GM19238 (cell line): ENCODE data around the gene ACOD1.
A peak's percentile ranks its signal among the peaks of the same experiment; 100 is the strongest.
"Not testable (repeated sequence)": the region's sequence is repeated elsewhere in the genome, so short reads cannot be mapped to it uniquely, and the experiment has no call there.

Source experiments
- DNase-seq: peaks from one replicate; pipeline ENCODE4 v3.0.0; 2011; ENCODE audit warnings: low spot score; ENCODE audit not compliant: insufficient read length

ACOD1 gene

DNA sequence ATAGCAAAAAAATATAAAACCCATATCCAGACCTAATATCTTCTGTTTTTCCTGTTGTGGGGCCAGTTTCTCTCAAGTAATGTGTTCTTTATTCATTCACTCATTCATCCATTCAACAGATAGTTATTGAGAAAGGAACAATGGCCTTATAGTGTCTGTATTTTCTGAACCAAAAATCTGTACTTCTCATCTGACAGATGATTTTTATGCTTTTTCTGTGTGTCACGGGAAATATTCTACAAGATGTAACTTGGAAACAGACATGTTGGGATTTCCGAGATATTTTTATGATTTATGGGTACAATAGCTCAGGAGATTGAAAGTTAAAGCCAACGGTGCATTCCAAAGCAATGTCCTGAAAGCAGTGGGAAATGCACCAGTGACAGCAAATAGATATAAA lies 5.7 kb downstream of the ACOD1 start:
- DNase-seq: no peak

DNA sequence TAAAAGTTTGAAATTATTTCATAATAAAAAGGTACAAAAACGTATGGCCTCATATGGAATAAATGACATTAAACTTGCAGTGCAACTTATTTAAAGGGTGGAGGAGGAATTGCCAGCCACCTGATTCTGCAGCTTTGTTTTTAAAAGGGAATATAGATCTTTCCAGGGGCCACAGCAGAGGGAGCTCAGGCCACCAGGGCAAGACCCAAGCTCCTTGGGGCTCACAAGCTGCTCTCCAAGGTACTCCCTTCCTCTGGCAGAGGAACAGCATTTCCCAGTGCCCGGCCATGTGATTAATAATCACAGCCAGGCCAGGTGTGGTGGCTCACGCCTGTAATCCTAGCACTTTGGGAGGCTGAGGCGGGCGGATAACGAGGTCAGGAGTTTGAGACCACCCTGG lies 6.2 kb downstream of the ACOD1 start:
- no peak for DNase-seq

DNA sequence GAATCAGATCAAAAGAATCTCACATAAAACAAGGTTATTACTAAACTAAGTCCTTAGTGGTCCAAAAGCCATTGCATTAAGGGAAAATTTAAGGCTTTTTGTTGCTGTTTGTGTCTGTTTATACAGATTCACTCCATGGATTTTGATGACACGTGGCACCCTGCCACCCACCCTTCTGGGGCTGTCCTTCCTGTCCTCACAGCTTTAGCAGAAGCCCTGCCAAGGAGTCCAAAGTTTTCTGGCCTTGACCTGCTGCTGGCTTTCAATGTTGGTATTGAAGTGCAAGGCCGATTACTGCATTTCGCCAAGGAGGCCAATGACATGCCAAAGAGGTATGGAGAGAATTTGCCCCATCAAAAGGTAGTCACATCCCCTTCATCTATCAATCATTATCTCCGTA lies 6.9 kb downstream of the ACOD1 start:
- no peak for DNase-seq

DNA sequence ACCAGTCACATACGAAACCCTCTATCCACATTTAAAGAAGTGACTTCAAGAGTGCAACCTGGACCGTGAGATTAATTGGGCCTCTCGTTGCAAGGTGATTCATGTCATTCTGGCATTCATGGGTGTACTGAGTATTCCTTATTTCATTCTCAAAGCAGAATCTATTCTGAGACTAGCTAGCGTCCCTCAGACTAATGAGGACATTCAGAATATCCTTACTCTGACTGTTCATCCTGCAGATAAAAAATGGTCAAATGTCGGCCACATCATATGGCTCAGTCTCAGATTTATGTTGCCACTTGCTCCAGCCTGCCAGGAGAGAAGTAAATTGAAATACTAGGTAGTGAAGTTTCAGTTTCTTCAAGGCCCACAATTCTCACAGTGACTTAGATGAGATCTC lies 7.3 kb downstream of the ACOD1 start:
- no peak for DNase-seq

DNA sequence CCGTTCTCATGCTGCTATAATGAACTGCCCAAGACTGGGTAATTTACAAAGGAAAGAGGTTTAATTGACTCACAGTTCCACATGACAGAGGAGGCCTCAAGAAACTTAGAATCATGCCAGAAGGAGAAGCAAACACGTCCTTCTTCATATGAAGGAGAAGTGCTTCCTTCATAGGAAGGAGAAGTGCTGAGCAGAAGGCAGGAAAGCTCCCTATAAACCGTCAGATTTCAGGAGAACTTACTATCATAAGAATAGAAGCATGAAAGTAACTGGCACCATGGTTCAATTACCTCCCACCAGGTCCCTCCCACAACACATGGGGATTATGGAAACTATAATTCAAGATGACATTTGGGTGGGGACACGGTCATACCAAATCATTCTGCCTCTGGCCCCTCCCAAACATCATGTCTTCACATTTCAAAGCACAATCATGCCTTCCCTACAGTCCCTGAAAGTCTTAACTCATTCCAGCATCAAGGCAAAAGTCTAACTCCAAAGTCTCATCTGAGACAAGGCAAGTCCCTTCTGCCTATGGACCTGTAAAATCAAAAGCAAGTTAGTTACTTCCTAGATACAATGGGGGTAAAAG lies 10.6 kb downstream of the ACOD1 start:
- no peak for DNase-seq

DNA sequence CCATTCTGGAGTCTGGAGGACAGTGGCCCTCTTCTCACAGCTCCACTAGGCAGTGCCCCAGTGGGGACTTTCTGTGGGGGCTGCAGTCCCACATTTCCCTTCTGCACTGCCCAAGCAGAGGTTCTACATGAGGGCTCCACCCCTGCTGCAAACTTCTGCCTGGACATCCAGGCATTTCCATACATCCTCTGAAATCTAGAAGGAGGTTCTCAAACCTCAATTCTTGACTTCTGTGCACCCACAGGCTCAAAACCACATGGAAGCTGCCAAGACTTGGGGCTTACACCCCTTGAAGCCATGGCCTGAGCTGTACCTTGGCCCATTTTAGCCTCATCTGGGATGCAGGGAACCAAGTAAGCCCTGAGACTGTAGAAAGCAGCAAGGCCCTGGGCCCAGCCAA lies 11.4 kb downstream of the ACOD1 start:
- not testable (repeated sequence) for DNase-seq

DNA sequence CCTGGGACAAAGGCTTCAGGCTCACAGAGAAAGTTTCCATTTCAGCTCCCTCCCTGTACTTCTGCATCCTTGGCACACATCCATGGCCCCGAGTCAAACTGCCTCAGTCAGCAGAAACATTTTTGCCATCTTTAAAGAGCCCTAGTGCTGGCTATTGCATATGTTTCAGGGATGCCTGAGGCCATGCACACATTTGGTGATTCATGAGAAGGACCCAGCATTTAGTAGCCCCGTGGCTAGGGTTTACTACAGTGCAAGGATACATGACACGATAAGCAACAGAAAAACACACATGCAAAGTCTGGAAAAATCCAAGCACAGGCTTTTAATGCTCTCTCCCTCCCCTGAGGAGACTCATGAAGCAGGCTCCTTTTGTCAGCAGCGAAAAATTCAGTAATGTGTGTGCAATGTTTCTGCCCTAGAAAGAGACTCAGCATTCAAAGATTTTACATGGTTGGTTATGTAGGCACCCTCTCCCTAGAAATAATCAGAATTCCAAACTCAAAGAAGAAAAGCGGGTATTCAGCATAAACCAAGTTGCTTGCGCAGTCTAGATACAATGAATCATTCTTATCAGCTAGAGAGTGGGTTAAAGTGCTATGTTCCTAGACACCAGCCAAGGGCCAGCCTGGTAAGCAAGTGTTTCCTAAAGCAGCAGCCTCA lies 17.6 kb downstream of the ACOD1 start:
- no peak for DNase-seq

DNA sequence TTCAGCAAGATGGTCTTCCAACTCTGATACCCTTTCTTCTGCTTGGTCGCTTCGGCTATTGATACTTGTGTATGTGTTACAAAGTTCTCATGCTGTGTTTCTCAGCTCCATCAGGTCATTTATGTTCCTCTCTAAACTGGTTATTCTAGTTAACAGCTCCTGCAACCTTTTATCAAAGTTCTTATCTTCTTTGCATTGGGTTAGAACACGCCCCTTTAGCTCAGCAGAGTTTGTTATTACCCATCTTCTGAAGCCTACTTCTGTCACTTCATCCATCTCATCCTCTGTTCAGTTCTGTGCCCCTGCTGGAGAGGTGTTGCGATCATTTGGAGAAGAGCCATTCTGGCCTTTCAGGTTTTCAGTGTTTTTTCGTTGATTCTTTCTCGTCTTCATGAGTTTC lies 18.7 kb downstream of the ACOD1 start:
- no peak for DNase-seq

DNA sequence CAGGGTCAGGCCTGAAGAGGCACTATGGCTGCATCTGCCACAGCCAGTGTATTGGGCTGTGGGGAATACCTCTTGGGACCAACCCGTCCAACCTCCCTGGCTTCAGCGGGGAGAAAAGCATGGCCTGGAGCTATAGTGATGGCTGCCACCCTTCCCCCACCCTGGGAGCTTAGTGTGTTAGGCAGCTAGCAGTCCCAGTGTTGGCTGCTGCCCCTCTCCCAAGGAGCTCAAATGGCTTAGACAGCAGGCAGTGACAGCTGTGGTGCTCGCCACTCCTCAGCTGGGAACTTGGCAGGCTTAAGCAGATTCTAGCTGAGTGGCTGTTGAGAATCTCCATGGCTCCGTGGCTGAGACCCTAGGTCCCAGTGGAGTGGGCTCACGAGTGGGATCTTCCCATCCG lies 19.7 kb downstream of the ACOD1 start:
- DNase-seq: no peak

DNA sequence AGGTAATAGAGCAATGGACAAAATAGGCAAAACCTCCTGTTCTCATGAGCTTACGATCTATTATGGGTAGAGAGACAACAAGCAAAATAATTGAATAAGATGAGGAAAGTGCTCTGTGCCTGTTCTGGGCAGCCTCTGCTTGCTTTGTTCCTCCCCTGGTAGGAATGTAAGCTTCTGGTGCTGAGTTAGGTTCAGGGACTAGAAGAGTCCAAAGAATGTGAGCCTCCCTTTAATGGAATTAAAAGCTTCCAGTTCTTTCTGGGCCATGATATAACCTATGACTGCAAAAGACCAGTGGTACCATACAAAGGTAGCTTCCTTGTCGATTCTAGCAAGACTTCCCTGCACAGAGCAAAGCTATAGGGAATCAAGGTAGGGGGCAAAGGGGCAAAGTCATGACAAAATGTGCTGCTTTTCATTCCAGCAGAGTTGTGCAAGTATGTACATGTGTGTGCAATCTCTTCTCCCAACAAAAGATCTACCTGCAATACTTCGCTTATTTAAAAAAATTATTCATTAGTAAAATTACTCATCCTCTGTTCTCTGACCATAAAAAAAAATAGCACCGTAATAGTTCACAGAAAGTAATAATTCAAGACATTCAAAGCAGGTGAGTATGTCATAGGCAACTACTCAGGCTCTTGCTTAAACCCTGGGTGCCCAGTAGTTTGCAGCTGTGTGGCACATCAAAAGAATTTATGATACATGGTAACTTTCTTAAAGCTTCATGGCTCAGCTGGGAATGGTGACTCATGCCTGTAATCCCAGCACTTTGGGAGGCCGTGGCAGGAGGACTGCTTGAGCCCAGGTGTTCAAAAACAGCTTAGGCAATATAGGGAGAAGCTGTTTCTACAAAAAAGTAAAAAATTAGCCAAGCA lies 21.4 kb downstream of the ACOD1 start:
- no peak for DNase-seq

DNA sequence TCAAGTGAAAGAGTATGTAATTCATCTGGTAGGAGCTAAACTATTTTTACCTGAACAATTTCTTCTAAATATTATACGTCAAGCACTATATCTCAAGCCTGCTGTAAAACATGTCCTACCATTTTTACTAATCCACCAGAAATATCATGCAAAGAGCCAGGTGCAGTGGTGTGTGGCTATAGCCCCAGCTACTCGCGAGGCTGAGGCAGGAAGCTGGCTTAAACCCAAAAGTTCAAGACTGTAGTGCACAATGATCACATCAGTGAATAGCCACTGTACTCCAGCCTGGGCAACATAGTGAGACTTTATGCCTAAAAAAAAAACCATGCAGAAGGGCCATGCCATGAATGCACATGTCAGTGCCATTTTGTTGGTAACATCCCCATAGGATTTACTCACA lies 22.9 kb downstream of the ACOD1 start:
- no peak for DNase-seq

DNA sequence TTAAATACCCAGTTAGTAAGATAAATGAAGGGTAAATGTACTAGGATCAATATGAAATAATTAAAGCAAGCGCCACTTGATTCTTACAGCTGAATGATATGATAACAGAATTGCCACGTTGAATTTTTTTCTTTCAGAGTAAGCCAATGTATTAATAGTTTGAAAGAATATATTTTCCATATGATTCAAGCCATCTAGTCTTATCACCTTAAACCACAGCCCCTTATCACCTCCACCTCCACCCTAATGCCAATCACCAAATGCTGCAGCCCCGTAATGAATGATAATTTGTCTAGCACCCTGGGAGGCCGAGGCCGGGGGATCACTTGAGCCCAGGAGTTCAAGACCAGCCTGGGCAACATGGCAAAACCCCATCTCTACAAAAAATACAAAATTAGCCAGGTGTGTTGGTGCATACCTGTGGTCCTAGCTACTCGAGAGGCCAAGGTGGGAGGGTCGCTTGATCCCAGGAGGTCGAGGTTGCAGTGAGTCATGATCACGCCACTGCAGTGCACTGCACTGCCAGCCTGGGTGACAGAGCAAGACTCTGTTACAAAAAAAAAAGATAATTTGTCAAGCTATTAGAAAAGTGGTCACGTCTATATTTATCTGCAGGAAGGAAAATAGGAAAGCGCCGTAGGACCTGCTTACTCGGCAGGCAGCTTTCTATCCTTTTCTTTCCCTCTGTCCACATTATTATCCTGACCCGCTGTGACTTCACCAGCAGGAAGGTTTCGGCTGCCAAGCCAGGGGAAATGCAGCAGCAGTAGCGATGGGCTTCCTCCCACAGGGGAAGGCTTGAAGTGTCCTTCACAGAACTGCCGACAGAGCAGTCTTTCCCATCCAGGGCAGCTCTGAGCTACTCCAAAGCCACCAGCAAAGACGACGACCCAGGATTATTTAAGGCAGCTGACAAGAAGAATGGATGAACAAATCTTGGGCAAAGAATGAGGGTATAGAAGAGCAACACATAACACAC lies 23.8 kb downstream of the ACOD1 start:
- no peak for DNase-seq

DNA sequence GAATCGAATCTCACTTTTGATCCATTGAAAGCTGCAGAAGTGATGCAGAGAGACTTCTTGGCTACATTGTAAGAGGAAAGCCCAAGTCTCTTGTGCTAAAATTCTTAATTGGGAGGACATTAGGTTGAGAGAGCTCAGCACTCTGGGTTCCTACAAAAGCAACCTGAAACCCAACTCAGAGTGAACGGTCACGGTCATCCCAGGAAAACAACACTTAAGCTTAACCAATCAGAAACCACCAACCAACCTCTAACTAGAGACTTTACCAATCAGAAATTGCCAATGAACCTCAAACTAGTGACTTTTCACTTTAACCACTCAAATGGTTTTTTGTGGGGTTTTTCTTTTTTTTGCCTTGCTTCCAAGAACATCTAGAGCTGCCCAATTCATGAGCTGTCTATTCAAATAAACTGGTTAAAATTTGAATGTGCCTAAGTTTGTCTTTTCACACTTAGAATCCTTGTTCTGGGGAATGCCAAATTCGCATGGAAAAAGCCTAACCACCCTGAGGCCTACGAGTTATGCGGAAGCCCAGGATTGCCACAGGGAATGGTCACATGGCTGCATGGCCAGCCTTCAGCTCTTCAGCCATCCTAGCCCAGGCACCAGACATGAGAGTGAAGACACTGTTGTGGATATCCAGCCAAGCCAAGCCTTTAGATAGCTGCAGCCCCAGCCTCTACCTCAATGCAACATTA lies 25.8 kb downstream of the ACOD1 start:
- no peak for DNase-seq

DNA sequence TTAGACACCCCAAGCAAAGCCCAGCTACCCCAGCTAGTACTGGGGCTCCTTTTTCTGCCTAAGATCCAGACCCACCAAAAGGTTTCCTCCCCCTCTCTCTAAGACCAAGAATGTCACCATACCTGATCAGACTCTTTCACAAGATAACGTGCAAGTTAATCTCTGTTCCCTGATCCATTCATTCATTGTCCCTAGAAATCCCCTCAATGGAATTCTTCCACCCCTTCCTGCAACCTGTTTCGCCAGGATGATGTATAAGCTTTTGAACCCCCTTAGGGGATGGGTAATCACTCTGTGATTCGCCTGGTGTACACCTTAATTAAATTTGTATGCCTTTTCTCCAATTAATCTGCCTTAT lies 26.3 kb downstream of the ACOD1 start:
- no peak for DNase-seq

DNA sequence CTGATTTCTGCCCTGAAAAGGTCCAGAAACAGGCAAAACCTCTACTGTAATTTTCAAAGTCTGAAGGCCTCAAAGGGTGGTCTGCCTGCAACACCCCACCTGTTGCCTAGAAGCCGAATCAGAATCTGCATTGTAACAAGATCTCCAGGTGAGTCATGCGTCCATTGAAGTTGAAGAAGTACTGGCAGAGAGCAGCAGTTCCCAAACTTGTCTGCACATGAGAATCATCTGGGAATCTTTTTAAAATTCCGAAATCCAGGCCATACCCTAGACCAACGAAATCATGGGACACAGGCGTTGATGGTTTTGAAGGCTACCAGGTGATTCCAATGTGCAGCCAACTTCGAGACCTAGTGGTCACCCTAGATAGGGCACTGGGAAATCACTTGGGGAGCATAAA lies 27.6 kb downstream of the ACOD1 start:
- no peak for DNase-seq

DNA sequence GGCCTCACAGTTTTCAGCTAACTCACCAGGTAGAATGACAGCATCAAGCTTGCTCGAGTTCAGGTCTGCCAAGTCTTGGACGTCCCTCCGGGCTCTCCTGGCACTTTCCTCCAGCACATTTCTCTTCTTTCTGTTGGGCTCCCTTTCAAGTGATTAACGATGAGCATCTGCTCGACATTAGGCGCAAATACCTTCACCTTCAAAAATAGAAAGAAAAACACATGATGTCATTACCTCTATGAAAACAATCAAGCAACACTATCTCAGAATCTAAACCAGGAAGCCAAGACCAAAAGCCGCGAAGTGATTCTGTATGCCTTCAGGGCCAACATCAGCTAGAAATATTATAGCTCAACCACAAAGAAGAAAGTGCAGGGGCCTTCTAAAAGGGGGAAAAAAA lies 28.2 kb downstream of the ACOD1 start:
- no peak for DNase-seq

DNA sequence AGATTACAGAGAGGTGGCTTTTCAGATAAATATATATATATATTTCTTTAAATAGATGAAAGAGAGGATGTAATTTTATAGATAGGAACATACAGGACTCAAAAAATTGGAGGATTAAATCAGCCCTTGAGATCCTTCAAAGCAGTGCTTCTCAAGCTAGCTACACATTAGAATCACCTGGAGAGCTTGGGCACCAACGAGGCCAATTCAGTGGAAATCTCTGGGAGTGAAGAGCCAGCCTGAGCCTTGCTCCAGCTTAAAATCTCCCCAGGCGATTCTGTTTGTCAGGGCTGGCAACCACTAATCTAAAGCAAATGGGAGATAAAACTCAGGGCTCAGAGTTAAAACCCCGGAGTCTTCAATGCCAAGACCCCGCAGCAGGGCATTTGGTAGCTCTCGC lies 28.6 kb downstream of the ACOD1 start:
- no peak for DNase-seq

DNA sequence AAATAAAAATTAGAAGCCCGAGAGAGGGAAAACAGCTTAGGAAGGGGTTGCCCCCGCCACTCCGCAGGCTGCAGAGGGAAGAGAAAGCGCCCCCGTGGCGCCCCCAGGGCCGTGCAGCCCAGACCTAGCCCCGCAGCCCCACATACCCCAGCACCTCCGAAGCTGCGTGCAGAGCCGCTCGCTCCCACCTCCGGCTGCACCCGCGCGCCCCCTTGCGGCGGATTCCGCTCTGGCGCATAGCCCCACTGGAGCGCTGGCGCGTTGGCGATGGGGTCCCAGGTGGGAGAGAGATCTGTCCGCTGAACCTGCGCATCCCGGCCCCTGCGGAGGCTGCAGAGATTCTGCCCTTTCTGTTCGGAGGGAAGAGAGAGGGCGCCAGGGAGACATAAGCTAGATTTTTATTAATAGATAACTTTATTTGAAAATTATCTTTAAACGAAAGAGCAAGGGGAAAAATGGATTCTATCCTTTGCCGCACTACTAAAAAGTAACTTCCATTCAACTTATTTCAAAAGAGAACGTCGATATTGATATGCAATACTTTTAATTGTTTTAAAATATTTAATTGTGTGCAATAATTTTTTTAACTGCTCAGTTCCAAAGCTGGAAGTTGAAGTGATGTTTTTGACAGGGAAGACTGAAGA lies 31.9 kb downstream of the ACOD1 start:
- peak; percentile 85 for DNase-seq

DNA sequence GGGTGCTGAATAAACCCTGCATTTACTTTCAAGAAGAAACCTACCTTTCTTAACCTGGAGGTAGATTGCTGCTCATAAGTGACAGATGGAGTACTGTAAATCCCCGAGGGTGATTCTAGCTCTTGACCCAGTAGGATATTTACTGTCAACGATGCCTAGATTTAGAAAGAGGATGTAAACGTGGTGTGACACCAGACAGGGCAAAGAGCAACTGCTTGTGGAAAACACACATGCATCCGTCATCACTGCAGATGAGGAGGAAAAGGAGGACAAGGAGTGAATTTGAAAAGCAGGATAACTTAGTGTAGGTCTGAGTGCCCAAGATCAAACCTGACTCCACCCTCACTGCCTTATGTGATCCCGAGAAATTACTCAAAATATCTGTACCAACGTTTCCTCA lies 33.8 kb downstream of the ACOD1 start:
- DNase-seq: no peak

DNA sequence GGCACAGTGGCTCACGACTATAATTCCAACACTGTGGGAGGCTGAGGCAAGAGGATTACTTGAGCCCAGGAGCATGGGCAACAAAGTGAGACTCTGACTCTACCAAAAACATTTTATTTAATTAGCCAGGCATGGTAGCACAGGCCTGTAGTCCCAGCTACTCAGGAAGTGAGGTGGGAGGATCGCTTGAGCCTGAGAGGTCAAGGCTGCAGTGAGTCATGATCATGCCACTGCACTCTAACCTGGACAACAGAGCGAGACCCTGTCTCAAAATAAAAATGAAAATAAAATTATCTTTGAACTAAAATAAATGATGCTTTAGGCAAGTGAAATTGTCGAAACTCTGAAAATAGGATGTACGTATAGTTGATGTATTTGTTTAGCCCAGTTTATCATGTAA lies 35.4 kb downstream of the ACOD1 start:
- DNase-seq: no peak

DNA sequence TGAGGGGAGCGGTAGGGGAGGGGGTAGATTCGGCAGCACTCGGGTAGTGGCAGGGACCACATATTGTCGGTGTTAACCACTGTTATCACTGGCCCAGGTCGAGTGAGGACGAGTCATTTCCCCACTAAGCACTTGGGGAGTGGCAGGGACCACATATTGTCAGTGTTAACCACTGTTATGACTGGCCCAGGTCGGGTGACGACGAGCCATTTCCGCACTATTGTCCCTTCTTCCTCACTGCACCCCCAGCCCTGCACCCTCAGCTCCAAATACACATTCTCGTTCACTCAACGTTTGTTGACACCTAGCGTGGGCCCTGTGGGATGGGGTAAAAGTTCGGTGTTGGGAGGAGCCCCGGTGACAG lies 43.1 kb downstream of the ACOD1 start:
- DNase-seq: peak; percentile 37
